Esophagus (tissue), 2 donors: ENCODE measurements around the gene BRS3. TPM values are rescaled to one million over a fixed set of nuclear protein-coding genes. Genes with fewer than 3 reads are reported as not detected.

Source experiments
- H3K27ac ChIP-seq, 2 donors: one replicate each; pipeline ENCODE4 v1.5.1; 2013; ENCODE audit warnings: low read depth in 2 of 2, mild to moderate bottlenecking in 2 of 2, inconsistent platforms in 1 of 2, low read length in 1 of 2, moderate library complexity in 1 of 2
- H3K27me3 ChIP-seq, 2 donors: one replicate each; pipeline ENCODE4 v1.6.1; 2013; ENCODE audit warnings: low read length in 2 of 2, control low read depth in 1 of 2, mild to moderate bottlenecking in 1 of 2; ENCODE audit not compliant: insufficient read depth in 2 of 2, control insufficient read depth in 1 of 2
- H3K36me3 ChIP-seq, 2 donors: one replicate each; pipeline ENCODE4 v1.6.1; 2013; ENCODE audit warnings: low read length in 1 of 2; ENCODE audit not compliant: control insufficient read depth in 2 of 2, insufficient read depth in 2 of 2
- H3K4me1 ChIP-seq, 2 donors: one replicate each; pipeline ENCODE4 v1.6.1; 2013; ENCODE audit warnings: low read length in 1 of 2; ENCODE audit not compliant: control insufficient read depth in 2 of 2, insufficient read depth in 2 of 2
- H3K4me3 ChIP-seq, 2 donors: one replicate each; pipeline ENCODE4 v1.5.1; 2013; ENCODE audit warnings: low read length in 2 of 2, mild to moderate bottlenecking in 2 of 2, low read depth in 1 of 2, moderate library complexity in 1 of 2
- H3K9me3 ChIP-seq, 2 donors: one replicate each; pipeline ENCODE4 v1.6.1; 2013; ENCODE audit warnings: mild to moderate bottlenecking in 2 of 2, low read depth in 1 of 2, low read length in 1 of 2, moderate library complexity in 1 of 2; ENCODE audit not compliant: control insufficient read depth in 2 of 2, insufficient read depth in 1 of 2
- WGBS, 2 donors: extraction: QIAGEN DNeasy Blood & Tissue Kit; methylation state at CpG; one replicate each; pipeline ENCODE4 v1.1.7; 2013; 5-methylcytosine and 5-hydroxymethylcytosine counted together
- polyA plus RNA-seq, 2 donors: library from polyadenylated mRNA; stranded (reverse); fragments of 200-250 nt; gene quantifications; one replicate each; pipeline ENCODE4 v1.2.3, GENCODE V29; 2013
- donor health status: healthy with polysubstance abuse.
- donor health status: Bipolar disorder and iron deficiency.

BRS3 gene
- polyA plus RNA-seq, 2 donors, result not detected

GRCh38 chrX:136488706-136489105 lies 959 bp downstream of the BRS3 start:
- no peaks in the 10 kb centered on the region for H3K9me3 ChIP-seq
- H3K4me3 ChIP-seq, result no peak overlapping the region
- no peaks in the 10 kb centered on the region for H3K36me3 ChIP-seq
- no peaks in the 10 kb centered on the region for H3K4me1 ChIP-seq
- WGBS, 2 donors, result 45% methylated on average over 5 of the region's 5 CpGs
- no peak overlapping the region for H3K27ac ChIP-seq
- H3K27me3 ChIP-seq, result no peaks in the 10 kb centered on the region

DNA sequence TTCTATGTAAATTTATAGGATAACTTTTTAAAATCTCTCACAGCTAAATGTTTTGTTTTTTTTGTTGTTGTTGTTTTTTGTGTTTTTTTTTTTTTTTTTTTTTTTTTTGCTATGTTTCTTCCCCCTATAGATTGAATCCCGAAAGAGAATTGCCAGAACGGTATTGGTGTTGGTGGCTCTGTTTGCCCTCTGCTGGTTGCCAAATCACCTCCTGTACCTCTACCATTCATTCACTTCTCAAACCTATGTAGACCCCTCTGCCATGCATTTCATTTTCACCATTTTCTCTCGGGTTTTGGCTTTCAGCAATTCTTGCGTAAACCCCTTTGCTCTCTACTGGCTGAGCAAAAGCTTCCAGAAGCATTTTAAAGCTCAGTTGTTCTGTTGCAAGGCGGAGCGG lies 4.1 kb downstream of the BRS3 start:
- no peak overlapping the region for H3K27ac ChIP-seq
- no peaks in the 10 kb centered on the region for H3K4me1 ChIP-seq
- H3K36me3 ChIP-seq, result no peaks in the 10 kb centered on the region
- WGBS, 2 donors, result 61 to 68% methylated on average over 6 of the region's 6 CpGs
- H3K4me3 ChIP-seq, result no peak overlapping the region
- no peaks in the 10 kb centered on the region for H3K9me3 ChIP-seq
- no peaks in the 10 kb centered on the region for H3K27me3 ChIP-seq

DNA sequence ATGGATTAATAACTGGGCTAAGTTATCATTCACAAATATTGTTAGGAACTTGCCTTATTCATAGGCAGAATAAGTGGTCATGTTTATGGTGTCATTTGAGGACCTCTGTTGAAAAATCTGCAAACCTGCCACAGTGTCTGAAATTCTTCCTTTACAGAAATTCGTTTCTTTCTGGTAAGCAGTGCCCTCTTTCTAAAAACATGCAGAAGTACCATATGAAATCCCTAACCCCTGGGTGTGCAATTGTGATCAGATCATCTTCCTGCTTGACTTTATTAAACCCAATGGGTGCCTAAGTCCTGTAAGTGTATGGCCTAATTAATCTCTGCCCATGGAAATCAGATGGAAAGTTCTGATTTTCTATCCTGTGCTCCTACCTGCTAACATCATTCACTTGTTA lies 5.3 kb downstream of the BRS3 start:
- Histone ChIP-seq H3K36me3 (no peaks in the 10 kb centered on the region), H3K4me3 (no peak overlapping the region), H3K9me3 (no peaks in the 10 kb centered on the region), H3K27me3 (no peaks in the 10 kb centered on the region), H3K4me1 (no peaks in the 10 kb centered on the region), H3K27ac (no peak overlapping the region)
- 18 to 39% methylated on average over 1 of the region's 1 CpG for WGBS, 2 donors

DNA sequence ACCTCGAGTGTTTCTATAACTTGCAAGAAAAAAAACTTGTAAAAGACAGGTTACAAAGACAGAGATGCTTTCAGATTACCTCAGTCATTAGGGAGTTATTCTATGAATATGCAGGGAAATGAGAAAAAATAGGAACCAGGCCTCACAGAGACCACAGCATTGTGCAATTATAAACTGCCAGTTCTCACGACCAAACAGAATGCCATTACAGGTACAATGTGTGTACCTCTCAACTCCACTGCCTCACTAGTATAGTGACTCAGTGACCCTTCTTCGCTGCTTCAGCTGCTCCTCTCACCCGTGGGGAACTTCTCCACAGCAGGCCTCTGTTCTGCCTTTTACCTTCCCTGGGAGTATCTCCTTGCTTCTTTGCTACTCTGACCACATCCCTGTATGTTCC lies 7.3 kb downstream of the BRS3 start:
- no peaks in the 10 kb centered on the region for H3K36me3 ChIP-seq
- H3K4me1 ChIP-seq, result no peaks in the 10 kb centered on the region
- 71 to 78% methylated on average over 4 of the region's 4 CpGs for WGBS, 2 donors
- H3K27me3 ChIP-seq, result no peaks in the 10 kb centered on the region
- no peak overlapping the region for H3K27ac ChIP-seq
- no peaks in the 10 kb centered on the region for H3K9me3 ChIP-seq
- H3K4me3 ChIP-seq, result no peak overlapping the region

GRCh38 chrX:136496186-136496763 lies 8.5 kb downstream of the BRS3 start:
- H3K36me3 ChIP-seq, result no peaks in the 10 kb centered on the region
- H3K27ac ChIP-seq, result peak overlapping the region; percentile 89 to 98
- no peaks in the 10 kb centered on the region for H3K27me3 ChIP-seq
- no peaks in the 10 kb centered on the region for H3K4me1 ChIP-seq
- H3K4me3 ChIP-seq, result peak overlapping the region; percentile 61 to 67
- no peaks in the 10 kb centered on the region for H3K9me3 ChIP-seq
- 2 to 37% methylated on average over 13 of the region's 13 CpGs for WGBS, 2 donors

DNA sequence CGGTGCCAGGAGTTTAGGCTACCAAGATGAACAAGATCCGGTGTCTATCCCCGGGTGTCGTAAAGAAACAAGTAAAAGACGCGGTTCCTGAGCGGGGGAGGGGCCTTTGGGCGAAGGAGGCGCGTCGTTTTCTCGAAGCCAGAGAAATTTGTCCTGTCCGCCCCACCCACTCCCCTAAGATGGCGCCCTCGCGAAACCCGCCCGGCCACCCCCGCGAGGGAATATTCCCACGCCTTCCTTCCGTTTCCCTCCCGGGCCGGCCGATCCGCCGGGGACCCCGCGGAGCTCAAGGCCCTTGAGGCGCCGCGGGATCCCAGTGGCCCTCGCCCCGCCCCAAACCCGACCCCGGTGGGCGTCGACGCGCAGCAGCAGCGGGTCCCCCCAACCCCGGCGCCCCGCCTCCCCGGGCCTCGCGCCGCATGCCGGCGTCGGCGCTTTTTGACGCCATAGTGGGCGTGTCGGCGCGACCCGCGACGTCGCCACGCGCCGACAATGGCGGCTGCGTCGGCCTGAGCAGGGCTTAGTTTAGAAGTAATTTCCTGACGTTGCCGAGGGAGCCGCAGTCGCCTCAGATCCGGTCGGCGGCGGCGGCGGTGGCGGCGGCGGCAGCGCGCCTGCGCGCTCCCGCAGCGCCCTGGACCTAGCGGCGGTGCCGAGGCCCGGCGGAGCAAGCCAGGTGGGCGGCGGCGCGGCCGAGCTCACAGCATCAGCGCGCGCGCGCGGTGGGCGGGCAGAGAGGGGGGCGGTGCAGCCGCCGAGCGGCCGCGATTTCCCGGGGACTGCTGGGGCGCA lies 9.2 kb downstream of the BRS3 start:
- H3K27me3 ChIP-seq, result no peaks in the 10 kb centered on the region
- H3K36me3 ChIP-seq, result no peaks in the 10 kb centered on the region
- H3K4me3 ChIP-seq, result peak overlapping the region; percentile 61 to 67
- no peaks in the 10 kb centered on the region for H3K9me3 ChIP-seq
- WGBS, 2 donors, result 0 to 27% methylated on average over 70 to 111 of the region's 111 CpGs
- no peaks in the 10 kb centered on the region for H3K4me1 ChIP-seq
- peak overlapping the region; percentile 89 to 98 for H3K27ac ChIP-seq

- no peaks in the 10 kb centered on the region for H3K9me3 ChIP-seq
- no peaks in the 10 kb centered on the region for H3K4me1 ChIP-seq
- peak within 1 kb of the TSS; percentile 89 to 98 for H3K27ac ChIP-seq
- peak within 1 kb of the TSS; percentile 61 to 67 for H3K4me3 ChIP-seq
- H3K36me3 ChIP-seq, result no peaks in the 10 kb centered on the region
- H3K27me3 ChIP-seq, result no peaks in the 10 kb centered on the region
- WGBS, 2 donors, result 0 to 37% methylated on average over 35 of the region's 35 CpGs
Observed at GRCh38 chrX:136497556-136498052, 9.9 kb downstream of the BRS3 start, which contains the start of gene HTATSF1. HTATSF1 (plus strand) TSS chrX:136497592; CDS start chrX:136497685, 93 bp downstream.

DNA sequence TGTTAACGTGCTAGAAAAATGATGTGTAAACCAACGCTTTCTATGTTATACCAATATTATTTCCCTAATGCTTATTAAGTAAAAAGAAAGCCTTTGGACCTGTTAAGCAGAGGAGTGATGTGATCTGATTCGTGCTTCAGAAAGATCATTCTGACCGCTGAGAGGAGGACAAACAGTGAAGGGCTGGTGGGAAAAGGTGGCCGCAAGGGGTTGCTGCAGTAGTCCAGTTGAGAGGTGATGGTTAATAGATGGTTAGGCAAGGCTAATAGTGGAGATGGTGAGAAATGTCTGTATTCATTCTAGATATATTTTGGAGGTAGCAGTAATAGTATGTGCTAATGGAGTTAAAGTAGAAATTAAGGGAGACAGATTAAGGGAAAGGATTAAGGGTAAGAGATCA lies 31.3 kb downstream of the BRS3 start:
- Histone ChIP-seq H3K27ac (no peak overlapping the region), H3K4me1 (no peaks in the 10 kb centered on the region), H3K27me3 (peaks cover 0 to 2% of the 10 kb centered on the region in 2 donors), H3K9me3 (no peaks in the 10 kb centered on the region), H3K4me3 (no peak overlapping the region), H3K36me3 (no peaks in the 10 kb centered on the region)
- 63 to 76% methylated on average over 5 of the region's 5 CpGs for WGBS, 2 donors

DNA sequence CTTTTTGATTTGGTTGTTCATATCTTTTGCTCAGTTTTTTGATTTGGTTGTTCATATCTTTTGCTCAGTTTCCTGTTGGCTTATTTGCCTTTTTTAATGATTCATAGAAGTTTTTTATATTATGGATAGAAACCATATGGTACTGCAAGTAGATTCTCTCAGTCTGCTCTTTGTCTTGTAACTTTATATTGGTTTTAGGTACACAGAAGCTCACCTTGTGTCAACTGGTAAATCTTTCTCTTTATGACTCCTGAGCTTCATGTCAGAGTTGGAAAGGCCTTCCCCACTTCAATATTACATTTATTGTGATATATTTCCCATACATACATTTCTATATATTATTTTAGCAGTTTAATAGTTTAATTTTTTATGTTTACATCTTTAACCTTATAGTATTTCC lies 36.0 kb downstream of the BRS3 start:
- no peak overlapping the region for H3K4me3 ChIP-seq
- H3K4me1 ChIP-seq, result no peaks in the 10 kb centered on the region
- no peak overlapping the region for H3K27ac ChIP-seq
- H3K9me3 ChIP-seq, result no peaks in the 10 kb centered on the region
- peaks cover 0 to 2% of the 10 kb centered on the region in 2 donors for H3K27me3 ChIP-seq
- no peaks in the 10 kb centered on the region for H3K36me3 ChIP-seq
